Muscle of arm (tissue), 12 donors: ENCODE results near the gene ODAD2. TPM values are rescaled to one million over a fixed set of nuclear protein-coding genes. Genes with fewer than 3 reads are reported as not detected.
A peak's percentile ranks its signal among the peaks of the same experiment; 100 is the strongest.
"Not testable (repeated sequence)": the region's sequence is repeated elsewhere in the genome, so short reads cannot be mapped to it uniquely, and the experiment has no call there.

Experiments
- DNase-seq: peaks from one replicate; pipeline ENCODE4 v3.0.0-alpha.2; 2013
- polyA plus RNA-seq, 12 donors: library from polyadenylated mRNA; unstranded; fragments of 120-200 nt; gene quantifications; one replicate each; pipeline ENCODE4 v1.2.1, GENCODE V29; 2013; ENCODE audit not compliant: insufficient read length in 12 of 12

The ODAD2 gene
- polyA plus RNA-seq, 12 donors, result 0.37 to 1.6 (median 0.98) TPM; not detected in 2

DNA sequence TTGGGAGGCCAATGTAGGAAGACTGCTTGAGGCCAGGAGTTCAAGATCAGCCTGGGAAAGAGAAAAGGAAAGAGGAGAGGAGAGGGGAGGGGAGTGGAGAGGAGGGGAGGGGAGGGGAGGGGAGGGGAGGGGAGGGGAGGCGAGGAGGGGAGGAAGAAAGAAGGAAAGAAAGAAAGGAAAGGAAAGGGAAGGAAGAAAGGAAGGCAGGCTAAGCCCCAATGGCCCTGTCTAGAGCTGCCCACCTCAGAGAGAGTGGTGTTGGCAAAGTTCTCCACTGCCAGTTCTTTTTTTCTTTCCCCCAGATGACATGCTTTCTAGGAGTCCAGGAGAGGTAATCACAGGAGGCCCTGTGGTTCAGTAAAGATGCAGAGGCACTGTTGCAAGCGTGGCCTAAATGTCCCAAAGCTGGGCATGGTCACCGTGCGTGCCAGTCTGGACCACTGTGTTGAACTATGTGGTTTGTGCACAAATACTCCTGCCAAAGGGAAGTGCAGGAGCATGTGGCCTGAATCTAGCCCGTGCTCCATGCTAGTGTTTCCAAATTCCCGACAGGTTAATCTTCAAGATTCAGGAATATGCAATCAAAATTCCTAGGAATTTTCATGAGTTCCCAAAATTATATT is 39.7 kb downstream of the ODAD2 start:
- no peak for DNase-seq

GRCh38 chr10:27958383-27958782 is 40.5 kb downstream of the ODAD2 start:
- DNase-seq, result not testable (repeated sequence)

- no peak for DNase-seq
Observed at GRCh38 chr10:27950242-27950564, 48.7 kb downstream of the ODAD2 start.

GRCh38 chr10:27949528-27950241 is 49.2 kb downstream of the ODAD2 start:
- DNase-seq, result peak; percentile 17

DNA sequence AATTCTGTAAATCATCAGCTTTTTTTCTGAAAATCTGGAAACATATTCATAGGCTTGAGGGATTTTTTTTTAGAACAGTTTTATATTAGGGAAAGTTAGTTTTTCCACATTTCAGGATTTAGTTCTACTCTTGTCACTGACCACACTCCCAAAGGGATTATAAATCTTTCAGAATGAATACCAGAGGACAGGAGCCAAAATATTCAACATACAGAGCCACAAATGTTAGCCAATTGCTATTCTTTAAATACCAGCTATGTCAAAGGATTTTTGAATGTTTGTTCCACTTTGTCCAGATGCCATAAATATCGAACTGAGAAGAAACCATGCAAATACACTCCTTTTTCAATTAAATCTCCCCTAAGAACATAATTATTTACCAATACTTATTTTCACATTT is 50.7 kb downstream of the ODAD2 start:
- DNase-seq, result peak; percentile 61

DNA sequence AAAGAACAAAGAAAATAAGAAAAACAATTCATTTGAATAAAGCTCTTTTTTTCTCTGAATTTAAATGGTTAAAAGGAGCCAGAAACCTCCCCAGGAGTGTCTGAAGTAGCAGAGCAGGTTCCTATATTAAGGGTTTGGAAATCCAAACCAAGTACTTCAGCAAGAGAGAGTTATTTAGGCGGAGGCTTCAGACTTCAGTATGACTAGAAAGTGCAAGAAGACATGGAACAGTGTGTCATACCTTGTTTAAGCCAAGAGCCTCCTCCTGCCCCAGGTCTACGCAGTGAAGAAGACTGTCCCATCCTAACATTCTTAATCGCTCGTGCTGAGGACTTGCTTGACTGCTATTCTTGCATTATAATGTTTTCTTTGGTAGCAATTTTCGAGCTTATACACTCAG is 51.3 kb downstream of the ODAD2 start:
- peak; percentile 16 for DNase-seq

DNA sequence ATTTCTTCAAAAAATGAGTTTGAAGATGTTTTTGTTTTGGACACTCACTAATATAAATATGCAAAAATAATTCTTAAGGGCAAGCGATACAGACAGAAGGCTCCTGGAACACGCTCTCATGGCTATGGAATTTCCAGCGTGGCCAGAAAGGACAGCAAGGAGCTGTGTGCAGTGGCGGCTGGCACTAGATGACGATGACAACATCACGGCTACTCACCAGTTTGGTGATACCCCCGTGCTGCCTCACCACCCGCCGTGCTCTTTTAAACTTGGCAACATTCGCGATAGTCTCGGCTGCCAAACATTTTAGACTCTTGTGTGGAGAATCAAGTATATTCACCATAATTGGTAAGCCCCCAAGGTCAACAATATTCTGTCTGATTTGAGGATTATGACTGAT is 54.9 kb downstream of the ODAD2 start:
- no peak for DNase-seq

DNA sequence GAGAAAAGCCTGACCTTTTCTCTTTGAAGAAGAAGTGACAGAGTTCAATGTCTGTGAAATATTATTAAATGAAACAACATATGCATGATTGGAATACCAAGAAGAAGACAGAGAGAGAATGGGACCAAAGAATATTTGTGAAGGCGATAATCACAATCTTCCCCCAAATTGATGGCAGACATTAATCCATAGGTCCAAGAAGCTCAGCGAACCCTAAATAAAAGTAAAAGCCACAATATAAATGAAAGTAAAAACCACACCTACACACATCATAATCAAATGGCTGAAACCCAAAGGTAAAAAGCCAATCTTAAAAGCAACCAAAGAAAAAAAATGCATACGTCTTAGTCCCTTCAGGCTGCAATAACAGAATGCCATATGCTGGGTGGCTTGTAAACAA is 84.0 kb downstream of the ODAD2 start:
- DNase-seq, result no peak

- no peak for DNase-seq
Observed at GRCh38 chr10:27912231-27912630, 86.6 kb downstream of the ODAD2 start.

DNA sequence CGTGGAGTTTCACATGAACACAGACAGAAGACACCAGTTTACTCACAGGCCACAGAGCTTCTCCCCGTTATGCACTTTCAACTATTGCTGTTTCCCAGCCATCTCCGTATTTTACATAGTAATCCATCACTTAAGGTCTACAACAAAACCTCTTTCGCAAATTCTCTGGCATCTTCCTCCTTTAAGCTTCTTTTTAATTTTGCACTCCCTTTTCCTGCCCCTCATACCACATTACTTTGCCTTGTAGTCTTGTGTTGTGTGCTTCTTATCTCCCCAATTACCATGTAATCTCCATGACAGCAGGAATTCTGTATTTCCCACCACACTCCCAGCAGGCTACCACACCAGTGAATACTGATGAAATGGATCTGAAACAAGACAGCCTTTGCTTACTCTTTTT is 87.3 kb downstream of the ODAD2 start:
- DNase-seq, result no peak

DNA sequence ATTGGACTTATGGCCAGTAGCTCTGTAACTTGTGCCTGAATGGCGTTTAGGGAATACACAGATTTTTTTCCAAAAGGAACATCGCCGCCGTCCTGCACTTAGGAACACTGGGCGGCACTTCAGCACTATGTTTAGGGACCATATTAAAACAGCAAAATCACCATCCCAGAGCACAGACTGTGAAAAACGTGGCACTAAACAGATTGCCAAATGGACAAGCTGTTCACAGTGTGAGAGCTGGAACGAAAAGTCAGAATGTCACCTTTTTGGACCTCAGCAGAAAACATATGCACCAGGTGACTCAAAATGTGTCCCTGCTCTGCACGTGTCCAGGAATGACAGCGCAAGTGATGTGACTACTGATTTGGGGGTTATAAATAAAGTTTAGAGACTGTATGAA is 87.9 kb downstream of the ODAD2 start:
- DNase-seq, result no peak

GRCh38 chr10:27908231-27908630 is 90.6 kb downstream of the ODAD2 start:
- no peak for DNase-seq

DNA sequence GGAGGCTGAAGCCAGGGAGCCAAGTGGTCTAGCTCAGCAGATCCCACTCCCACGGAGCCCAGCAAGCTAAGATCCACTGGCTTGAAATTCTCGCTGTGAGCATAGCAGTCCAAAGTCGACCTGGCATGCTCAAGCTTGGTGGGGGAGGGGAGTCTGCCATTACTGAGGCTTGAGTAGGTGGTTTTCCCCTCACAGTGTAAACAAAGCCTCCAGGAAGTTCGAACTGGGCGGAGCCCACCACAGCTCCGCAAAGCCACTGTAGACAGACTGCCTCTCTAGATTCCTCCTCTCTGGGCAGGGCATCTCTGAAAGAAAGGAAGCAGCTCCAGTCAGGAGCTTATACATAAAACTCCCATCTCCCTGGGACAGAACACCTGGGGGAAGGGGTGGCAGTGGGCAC is 99.4 kb downstream of the ODAD2 start:
- DNase-seq, result not testable (repeated sequence)

DNA sequence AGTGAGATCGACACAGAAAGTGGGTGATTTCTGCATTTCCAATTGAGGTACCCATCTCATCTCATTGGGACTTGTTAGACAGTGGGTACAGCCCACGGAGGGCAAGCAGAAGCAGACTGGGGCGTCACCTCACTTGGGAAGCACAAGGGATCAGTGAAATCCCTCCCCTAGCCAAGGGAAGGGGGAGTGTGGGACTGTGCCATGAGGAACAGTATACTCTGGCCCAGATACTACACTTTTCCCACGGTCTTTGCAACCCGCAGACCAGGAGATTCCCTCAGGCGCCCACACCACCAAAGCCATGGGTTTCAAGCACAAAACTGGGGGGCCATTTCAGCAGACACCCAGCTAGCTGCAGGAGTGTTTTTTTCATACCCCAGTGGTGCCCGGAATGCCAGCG is 99.8 kb downstream of the ODAD2 start:
- DNase-seq, result no peak

- no peak for DNase-seq
Observed at GRCh38 chr10:27893358-27893954, 105.4 kb downstream of the ODAD2 start.

DNA sequence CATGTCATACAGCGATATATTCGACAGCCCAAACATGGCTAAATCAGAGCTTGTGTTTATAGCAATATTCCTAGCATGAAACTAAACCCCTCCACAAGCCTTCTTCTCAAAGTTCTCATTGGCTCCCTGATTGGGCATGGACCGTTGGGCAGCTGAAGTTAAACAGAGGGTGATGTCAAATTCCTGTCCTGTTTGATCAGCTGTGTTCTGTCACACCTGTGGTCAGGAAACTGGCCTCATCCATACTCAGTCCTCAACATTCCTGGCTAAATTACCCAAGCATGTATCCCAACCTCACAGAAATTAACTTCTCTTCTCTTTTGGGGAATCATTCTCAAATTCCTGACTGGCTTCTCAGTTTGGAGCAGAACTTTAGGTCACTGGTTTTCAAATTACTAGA is 107.9 kb downstream of the ODAD2 start:
- DNase-seq, result no peak

DNA sequence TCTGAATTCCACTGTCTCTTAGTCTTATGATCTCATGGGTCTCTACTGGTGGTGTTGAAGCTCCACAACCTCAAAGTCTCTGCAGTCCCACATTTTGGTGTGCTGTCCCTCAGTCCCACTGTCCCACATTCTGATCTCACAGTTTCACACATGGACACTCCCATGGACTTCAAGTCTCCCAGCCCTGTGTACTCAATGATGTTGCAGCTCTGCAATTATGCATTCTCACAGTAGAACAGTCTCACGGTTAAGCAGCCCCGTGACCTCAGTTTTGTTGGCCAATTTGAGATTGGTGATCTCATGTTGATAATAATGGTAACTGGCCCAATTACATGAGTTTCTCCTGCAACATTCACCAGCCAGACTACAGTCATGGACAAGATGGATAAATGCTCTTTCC is 109.4 kb downstream of the ODAD2 start:
- DNase-seq, result no peak

DNA sequence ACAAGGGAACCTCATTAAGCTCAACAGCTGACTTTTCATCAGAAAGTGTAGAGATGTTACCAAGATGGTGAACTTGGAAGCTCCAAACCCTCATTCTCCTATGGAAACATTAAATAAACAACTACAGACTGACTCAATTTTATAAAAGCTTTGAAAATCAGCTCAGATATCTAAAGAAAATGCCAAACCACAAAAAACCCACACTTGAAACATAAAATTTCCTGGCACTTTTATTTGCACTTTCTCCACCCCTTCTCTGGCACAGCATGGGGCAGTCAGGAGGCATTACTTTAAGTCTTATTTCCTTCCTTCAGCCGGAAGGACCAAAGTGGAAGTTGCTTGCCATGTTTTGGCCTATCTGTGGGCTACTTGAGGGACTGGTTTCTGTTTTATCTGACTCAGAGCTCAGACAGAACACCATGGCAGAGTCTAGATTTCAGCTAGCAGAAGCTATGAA is 114.7 kb downstream of the ODAD2 start:
- no peak for DNase-seq

GRCh38 chr10:27878281-27878680 is 120.6 kb downstream of the ODAD2 start:
- DNase-seq, result no peak

GRCh38 chr10:27865221-27865635 is 133.7 kb downstream of the ODAD2 start:
- no peak for DNase-seq

DNA sequence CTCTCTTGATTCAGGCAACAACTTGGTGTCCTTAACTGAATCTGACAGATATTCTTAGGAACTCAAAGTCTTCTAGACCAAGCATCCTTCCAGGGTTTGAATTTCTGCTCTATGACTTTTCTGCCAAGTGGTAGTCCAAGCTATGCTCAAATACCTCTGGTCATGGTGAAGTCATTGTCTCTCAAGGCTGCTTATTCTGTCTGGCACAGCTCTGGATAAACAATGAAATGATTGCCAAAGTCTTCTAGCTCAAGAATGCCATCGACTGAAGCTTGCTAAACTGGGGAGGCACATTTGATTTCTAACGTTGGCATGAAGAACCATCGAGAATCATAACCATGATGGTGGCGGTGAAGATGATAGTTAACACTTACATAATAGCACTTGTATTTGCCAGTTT is 137.1 kb downstream of the ODAD2 start:
- DNase-seq, result no peak

- no peak for DNase-seq
Observed at GRCh38 chr10:27857616-27858015, 141.3 kb downstream of the ODAD2 start.

- no peak for DNase-seq
Observed at GRCh38 chr10:27844223-27844622, 154.7 kb downstream of the ODAD2 start.

DNA sequence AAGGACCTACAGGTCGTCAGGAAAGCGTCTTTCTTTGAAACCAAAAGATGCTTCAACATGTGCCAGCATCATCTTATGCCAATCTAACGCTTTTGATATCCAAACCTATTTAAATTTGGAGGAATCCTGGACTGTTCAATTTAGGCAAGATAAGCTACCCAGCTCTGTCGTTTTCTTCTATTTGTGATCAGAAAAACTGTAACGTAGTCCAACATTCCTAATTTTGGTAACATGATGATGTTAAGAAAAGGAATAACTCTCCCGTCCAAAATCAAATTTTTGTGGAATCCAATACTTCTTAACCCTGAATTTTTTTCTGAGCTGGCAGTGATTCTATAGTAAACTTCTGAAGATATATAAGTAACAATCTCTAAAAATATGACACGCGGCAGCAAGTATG is 160.0 kb downstream of the ODAD2 start:
- DNase-seq, result no peak
